GM12891 (cell line): ENCODE results near the gene C12orf60.

Source experiments
- POLR2A ChIP-seq: IDR thresholded peaks from 2 replicates; pipeline ENCODE4 v1.6.1; 2011; ENCODE audit warnings: low read depth, low read length, control low read depth
- POLR2AphosphoS5 ChIP-seq: IDR thresholded peaks from 2 replicates; pipeline ENCODE4 v1.6.1; 2011; ENCODE audit warnings: low read depth, low read length, control low read depth
- TAF1 ChIP-seq: IDR thresholded peaks from 2 replicates; pipeline ENCODE4 v1.6.1; 2011; ENCODE audit warnings: low read depth, low read length, control low read depth

DNA sequence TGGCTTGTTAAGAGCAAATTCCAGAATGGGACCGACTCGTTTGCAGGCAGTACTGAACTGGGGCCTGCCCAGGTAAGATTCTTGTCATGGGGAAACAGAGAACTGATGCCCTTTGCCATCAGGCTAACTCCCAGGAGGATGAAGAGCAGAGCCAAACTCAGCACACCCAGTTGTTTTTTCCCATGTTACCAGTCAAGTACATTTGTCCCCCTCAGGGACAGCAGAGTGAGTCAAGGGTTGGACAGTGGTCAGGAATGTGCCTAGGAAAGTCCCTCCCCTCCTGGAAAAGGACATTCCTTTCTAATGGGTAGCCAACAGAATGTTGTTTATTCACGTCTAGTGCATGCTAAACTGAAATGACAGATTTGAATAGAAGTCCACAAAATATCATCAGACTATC is 38.3 kb downstream of the C12orf60 start:
- no peak for TF ChIP-seq POLR2A
- no peak for TF ChIP-seq TAF1
- no peak for TF ChIP-seq POLR2AphosphoS5
